DMS79 treated with DMSO at 0.1 percent for 48 hours (cell line): ENCODE measurements around the gene DNMT3A.

Experiments used
- DNase-seq: peaks from one replicate; lab custom pipeline; 2025; lab: John Stamatoyannopoulos, UW

Gene DNMT3A

DNA sequence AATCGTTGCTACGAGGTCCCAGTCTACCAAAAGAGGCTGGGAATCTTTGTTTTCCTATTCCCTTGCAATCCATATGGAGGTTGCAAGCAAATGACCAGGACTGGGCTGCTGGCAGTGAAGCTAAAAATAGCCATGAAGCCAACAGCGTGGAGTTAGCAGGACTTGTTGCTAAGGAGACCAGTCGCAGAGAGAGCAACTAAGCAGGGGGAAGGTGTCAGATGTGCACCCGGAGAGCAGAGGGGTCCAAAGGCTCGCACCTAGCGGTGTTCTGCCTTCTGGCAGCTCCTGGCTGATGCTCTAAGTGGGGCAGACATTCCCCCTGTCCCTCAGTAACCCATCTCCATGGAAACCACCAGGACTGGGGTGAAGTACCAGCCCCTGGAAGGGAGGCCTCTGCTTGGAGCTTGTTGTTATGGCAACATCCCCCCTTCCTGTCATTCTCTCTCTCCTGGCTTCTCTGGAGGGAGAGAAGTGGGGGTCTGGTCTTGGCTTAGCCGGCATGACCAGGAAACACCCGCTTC, 84.6 kb downstream of the DNMT3A start:
- DNase-seq = peak; percentile 48

DNA sequence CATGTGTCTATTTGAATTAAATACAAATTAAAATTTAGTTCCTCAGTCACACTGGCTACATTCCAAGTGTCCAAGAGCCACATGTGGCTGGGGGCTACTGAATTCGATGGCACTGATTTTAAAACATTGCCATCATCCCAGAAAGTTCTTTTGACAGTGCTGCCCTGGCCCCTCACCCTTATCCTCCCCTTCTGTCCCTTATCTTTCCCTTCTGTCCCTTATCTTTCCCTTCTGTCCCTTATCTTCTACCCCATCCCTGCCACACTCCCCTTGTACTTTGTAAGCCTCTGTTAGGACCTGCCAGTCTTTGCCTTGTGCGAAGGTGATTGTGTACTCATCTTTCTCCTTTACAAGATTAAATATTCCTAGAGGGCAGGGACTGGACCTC, 85.2 kb downstream of the DNMT3A start:
- DNase-seq = no peak

DNA sequence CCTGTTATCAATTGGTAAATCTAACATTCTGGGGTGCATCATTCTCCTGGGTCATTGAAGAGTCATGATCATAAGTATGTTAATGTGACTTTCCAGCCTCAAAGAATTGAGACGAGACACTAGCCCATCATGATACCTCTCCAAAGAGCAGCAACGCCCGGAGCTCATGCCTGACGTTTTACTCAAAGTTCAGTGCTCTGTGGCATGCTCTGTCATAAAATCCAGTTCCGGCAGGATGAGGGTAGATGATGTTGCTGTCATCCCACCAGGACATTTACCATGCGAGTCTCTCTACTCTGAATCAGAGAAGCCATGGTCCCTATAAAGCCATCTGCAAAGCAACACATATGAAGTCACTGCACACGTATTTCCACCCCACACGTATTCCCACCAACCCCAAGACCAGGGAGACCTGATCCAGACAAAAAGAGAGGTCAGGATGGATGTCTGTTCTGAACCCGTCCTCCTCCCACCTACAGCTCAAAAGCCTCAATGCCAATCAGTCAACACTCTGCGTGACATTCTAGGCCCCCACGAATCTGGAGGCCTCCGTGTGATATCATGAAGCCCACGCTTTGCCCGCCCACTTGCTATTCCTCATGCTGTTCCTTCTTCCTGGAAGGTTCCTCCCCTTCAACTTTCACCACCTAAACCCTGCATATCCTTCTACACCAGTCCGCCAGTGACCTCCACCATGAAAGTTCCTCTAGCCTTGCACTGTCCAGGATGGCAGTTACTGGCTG, 85.8 kb downstream of the DNMT3A start:
- no peak for DNase-seq

DNA sequence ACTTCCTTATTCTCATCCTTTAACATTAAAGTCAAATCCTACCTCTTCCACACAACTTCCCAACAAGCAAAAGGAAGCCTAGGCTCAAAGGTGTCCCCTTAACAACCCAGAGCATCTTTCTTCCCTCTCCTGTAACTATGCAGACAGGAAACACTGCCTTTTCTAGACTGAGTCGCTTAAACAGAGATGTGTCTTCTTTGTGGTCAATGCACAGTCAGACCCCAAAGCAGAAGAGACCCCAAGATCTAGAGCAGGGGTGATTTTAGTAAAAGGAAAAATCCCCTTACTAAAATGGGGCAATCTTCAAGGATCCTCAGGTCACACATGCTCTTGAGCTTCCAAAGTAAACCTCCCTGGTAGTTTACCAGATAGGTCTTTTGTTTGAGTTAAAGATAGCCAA, 86.8 kb downstream of the DNMT3A start:
- DNase-seq = no peak

DNA sequence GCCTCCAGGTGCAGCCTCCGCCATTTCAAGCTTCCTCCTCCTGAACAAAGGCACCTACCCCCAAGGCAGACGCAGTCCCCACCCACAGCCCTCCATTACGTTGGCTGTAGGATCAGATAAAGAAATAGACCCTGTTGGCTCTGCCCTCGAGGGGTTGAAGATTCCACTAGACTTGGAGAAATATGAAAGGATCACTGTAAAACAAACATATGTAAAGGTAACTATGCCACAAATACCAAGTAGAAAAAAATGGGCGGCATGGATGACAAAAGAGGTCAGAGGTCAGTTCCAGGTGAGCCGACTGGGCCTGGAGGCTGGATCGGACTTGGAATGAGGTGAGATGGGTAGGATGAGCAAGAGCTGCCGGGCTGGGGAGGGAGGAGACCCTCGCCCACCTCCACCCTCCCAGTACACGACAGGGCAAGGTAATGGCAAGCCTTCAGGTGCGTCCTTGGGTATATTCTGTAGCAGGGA, 88.5 kb downstream of the DNMT3A start:
- no peak for DNase-seq

DNA sequence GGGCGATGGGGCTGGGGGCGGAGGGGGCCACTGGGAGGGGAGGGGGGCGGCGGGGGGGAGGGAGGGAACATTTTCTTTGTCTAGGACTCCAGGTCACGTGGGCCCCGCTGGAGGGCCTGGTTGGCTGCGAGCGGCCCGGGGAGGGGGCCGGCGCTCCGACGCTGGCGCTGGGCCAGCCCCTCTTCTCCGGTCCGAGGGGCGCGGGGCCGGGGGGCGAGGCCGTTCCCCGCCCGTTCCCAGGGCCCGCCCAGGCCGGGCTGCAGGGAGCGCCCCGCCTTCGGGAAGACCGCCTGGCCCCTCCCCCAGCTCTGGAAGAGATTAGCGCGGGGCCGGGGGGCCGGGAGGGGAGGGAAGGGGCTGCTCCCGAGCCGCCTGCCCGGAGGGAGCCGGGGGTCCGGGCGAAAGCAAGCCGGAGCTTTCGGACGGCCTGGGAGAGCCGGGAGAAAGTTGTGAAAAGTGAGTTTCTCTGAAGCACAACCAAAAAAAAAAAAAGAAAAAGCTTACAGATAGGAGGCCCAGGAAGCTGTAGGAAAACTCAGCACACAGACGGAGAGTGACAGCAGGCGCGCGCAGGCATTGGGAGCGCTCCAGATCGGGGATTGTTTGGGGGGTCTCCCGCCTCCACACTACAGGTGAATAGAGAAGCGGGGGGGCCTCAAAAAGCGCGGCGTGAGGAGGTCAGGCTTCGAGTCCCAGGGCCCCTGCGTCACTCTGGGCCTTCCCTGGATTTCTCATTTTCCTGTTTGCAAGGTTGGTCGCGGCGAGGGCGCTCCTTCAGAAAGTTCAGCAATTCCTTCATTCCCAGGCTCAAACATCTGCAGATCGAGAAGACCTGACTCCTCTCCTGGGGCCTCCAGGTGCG, 89.2 kb downstream of the DNMT3A start:
- DNase-seq = peak; percentile 85

DNA sequence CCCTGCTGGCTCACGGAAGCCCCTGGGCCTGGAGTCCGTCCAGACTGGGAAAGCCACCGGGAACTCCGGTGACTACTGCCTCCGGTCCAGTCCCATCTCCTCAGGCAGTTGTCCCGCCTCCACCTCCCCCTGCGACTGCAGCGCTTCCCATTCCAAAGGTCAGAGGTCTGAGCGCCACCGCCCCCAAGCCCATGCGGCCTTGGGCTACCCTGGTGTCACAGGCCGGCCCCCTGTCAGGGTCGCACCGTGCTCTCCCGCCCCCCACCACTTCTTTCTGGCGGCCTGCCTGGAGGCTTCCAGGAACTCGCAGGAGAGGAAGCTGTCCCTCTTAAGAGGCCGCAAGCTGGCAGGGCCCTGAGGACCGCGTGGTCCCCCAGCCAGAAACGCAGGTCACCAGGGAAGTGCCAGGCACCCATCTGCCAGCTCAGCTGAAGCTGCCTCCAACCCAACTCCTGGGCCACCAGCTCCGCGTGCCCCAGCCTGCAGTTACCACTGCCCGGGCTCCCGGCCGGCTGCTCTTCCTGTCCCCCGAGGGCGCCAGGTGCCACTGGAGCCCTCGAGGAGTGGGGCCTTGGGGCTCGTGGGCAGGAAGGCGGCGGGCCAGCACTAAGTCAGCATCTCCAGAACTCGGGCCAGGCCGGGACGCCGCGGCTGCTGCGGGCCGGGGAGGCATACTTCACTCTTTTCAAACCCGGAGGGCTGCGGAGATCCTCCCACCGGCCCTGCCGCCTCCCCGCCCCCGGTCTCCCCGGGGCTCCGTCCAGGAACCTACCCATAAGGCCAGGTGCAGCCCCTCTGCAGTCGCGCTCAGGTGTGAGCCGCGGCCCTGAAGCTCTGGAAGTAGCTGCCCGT, 90.1 kb downstream of the DNMT3A start:
- peak; percentile 64 for DNase-seq

DNA sequence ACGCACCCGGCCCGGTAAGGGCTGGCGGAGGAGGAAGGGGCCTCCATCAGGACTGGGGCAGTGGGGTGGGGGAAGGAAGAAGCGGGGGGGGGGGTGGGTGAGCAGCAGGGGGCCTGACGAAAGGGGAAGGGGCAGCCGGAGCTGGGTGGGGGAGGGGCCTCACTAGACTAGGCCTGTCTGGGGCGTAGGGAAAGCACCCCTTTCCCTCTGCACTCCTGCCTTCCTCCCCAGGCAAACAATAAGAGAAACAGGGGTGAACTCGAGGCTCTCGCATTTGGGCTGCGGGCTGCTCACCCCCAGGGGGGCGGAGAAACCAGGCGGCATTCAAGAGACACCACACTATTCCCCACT, 90.7 kb downstream of the DNMT3A start:
- DNase-seq = peak; percentile 21

DNA sequence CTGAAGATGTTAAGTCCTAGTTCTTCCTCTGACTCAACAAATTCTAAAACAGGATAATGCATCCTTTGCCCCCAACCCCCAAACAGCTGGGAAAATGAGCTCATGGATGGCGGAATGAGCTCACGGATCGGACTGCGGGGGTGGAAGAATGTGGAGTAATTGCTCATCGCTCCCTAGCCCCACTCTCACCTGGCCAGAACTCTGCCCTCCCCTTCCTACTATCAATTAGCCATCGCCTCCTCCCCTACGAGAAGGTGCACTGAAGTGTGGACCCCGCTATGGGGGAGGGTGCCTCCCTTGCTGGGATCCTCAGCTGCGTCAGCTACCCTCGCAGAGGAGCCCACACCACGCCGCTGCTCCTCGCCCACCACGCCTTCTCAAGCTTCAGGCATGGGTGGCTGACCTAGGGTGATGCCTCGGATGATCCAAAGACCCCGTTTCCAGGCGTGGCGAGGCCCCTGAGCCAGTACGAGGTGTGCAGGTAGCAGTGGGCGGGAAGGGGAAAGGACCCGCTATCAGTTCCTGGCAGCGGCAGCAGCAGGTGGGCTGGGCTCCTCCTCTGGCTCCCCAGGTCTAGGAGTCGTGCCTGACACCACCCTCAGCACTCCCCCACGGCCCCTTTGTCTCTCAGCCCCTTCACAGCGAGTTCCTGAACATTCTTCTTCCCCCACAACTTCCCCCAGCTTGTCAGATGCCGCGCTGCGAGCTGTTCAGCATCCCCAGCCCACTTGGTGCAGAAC, 91.2 kb downstream of the DNMT3A start:
- peak; percentile 23 for DNase-seq

DNA sequence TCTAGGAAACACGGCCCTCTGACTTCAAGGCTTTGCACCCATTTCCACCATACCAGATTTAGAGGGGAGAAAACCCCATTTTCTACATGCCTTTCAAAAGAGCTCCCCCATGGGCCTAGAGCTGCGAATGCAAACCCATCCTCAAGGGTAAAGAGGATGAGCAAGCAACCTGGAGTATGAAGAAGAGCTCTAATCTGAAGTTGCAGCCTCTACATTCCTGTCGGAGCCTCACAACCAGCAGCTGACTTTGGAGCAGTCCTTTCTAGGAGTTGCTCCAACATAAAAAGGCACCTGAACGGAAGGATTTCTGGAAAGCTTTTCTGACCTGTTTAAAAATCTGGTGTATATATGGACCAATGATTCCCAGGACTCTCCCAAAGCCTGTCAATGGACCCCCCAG, 91.9 kb downstream of the DNMT3A start:
- no peak for DNase-seq

DNA sequence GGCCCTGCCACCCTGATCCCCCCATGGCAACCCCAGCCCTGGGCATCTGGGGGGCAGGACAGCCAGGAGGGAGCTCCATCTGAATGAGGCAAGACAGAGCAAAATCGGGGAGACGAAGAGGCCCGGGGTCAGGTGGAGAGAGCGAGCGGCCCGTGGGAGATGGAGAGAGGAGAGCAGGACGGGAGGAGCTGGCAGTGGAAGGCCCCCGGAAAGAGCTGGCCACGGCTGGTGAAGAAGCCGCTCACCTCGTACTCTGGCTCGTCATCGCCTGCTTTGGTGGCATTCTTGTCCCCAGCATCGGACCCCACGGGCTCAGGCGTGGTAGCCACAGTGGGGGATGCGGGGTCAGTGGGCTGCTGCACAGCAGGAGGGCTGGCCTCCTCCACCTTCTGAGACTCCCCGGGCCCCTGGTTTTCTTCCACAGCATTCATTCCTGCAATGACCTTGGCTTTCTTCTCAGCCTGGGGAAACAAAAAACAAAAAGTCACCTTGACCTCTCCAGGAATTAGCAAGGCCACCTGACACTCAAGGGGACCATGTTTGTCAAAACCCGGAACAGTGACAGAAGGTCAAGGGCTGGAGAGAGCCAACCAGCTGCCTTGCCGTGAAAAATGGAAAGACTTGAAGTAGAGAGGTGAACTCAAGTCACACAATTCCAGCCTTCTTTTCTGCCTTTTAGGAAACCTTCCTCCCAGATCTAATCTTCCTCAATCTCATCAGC, 93.8 kb downstream of the DNMT3A start:
- DNase-seq = no peak

DNA sequence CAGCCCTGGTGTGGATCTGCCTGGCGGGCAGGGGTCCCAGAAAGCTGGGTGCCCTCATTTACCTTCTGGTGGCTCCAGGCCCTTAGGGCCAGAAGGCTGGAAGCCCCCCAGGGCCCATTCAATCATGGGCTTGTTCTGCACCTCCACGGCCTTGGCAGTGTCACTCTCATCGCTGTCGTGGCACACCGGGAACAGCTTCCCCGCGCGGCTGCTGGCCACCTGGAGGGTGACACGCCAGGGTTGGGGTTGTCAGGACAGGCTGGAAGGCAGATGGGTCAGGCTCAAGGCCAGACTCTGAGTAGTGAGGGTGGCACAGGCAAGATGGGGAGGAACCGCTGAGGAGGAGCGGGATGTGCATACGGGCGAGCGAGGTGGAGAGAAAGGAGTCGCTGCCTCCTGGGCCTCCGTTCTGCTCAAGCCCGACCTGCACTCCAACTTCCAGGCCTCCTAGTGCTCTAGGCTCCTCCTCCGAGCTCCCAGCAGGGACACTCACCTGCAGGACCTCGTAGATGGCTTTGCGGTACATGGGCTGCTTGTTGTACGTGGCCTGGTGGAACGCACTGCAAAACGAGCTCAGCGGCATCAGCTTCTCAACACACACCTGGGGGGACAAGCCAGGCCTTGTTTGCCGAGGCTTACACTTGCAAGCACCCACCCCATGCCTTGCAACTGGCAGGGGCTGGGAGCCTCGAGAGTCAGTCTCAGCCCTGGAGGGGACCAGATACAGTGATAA, 95.0 kb downstream of the DNMT3A start:
- no peak for DNase-seq

DNA sequence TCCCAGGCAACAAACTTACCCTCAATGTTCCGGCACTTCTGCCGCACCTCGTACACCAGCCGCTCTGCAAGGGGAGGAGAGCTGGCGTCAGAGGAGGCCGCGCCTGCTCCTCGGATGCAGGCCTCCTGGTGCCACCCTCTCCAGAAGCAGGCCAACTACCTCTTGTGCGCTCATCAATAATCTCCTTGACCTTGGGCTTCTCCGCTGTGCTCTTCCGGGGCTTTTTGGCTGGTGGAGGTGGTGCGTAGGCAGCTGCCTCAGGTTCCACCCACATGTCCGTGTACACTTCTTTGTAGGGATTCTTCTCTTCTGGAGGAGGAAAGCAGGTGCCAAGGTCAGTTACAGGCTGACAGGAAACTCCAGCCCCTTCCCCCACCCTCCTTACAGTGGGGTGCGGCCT, 95.7 kb downstream of the DNMT3A start:
- no peak for DNase-seq

DNA sequence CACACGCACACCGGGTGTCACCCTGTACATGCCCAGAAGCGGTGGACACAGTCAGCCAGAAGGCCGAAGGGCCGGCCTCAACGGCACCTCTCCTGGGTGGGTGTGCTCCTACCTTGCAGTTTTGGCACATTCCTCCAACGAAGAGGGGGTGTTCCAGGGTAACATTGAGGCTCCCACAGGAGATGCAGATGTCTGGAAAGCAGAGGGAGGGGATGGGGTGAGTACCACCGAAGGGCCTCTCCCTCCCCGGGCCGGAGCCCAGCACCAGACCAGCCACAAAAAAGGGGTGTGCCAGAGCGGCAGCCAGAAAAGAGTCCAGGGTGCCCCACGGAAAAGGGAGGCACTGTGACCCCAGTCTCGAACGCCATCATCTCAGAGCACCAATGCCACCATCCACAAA, 96.6 kb downstream of the DNMT3A start:
- DNase-seq = no peak

DNA sequence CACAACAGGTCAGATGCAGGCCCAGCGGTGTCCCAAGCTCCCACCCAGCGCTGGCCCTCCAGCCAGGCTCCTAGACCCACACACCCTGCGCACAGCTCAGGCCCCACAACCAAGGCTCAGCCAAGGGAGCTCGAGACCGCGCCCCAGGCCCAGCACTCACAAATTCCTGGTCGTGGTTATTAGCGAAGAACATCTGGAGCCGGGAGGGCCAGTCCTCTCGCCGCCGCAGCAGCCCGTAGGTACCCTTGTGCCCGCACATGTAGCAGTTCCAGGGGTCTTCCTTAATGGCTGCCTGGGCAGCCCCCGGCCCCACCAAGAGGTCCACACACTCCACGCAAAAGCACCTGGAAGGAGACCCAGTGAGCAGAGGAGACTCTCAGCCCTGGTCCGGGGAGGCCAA, 97.7 kb downstream of the DNMT3A start:
- no peak for DNase-seq

DNA sequence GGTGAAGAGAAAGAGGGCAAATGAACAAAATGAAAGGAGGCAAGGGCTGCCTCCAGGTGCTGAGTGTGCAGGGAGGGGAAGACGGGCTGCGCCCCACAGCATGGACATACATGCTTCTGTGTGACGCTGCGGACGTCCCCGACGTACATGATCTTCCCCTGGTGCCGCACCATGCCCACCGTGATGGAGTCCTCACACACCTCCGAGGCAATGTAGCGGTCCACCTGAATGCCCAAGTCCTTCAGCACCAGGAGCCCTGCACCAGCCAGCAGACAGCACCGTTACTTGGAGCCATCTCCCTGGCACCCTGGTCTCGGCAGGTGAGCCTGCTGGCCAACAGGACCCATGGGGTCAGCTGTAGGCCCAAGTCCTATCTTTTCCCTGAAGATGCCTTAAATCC, 100.3 kb downstream of the DNMT3A start:
- DNase-seq = no peak

DNA sequence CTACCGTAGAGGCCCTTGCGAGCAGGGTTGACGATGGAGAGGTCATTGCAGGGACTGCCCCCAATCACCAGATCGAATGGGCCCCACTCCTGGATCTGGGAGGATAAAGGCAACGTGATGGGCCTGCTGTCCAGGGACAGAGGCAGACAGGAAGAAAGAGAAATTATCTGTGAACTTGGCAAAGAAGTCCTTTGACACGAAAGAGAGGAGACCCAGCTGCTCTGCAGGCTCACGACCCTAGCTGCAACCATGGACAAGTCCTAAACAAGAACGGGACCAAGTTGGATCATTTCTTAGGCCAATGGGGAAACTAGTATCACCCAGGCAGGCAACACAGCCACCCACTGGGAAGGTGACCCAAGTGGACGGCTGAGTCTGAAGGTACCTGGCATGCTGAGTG, 101.1 kb downstream of the DNMT3A start:
- DNase-seq = no peak

DNA sequence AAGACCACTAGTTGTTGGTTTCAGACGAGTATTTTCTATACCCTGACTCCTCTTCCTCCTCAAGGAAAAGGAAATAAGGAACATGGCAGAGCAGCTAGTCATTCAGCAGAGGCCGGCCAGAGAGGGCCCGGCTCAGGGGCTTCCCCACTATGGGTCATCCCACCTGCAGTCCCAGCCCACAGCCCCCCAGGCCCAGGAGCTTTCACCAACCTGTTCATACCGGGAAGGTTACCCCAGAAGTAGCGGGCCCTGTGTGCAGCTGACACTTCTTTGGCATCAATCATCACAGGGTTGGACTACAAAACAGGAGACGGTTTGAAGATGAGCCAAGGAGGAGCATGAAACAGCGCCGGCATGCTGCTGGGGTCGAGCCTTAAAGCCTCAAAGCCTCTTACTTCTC, 102.8 kb downstream of the DNMT3A start:
- DNase-seq = no peak

DNA sequence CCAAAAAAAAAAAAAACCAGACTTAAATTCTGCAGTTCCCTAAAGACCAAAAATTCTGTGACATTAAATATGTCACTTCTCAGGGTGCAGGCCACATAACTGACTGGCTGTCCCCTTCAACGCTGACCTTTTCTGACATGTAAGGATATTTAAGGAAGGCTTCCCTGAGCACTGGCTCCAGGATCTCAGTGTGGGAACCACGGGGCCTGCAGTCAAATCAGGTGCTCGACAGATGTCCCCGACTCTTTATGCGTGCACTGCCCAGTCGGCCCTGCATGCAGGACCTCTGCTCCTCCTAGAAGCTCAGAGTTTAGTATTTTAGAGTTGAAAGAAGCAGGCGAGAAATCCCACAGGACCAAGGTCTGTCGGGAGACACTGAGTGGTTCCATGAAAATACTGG, 104.0 kb downstream of the DNMT3A start:
- no peak for DNase-seq

DNA sequence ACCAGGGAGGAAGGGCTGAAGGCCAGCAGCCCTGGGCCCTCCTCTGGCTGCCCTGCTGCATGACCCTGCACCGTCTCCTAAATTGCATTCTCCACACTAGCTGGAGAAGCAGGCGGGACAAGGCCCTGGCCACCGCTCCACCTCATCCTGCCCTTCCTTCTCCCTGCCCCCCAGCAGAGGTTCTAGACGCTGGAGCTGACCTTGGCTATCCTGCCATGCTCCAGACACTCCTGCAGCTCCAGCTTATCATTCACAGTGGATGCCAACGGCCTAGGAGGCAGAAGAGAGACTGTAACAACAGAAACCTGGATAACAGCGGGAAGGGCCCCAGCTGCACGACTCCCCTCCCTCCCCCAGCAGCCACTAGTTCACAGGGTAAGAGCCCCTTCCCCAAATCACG, 105.0 kb downstream of the DNMT3A start:
- DNase-seq = no peak
